HG03066 (cell line): ENCODE results near the gene PTPRN2.
"Not testable (repeated sequence)": the region's sequence is repeated elsewhere in the genome, so short reads cannot be mapped to it uniquely, and the experiment has no call there.

Experiments
- ATAC-seq: cut with Tn5 transposase; IDR thresholded peaks from one replicate; pipeline ENCODE4 v1.9.1; 2021; ENCODE audit warnings: low read depth; ENCODE audit not compliant: unreplicated experiment

Gene PTPRN2

GRCh38 chr7:157846746-157847145 is 740.9 kb downstream of the PTPRN2 start:
- ATAC-seq: not testable (repeated sequence)

GRCh38 chr7:157846271-157846670 is 741.4 kb downstream of the PTPRN2 start:
- ATAC-seq: no peak

GRCh38 chr7:157845203-157845835 is 742.3 kb downstream of the PTPRN2 start:
- ATAC-seq: no peak

GRCh38 chr7:157844611-157845010 is 743.0 kb downstream of the PTPRN2 start:
- ATAC-seq: no peak

- no peak for ATAC-seq
These were observed 743.5 kb downstream of the PTPRN2 start for GRCh38 chr7:157844141-157844540.

GRCh38 chr7:157843336-157844140 is 744.1 kb downstream of the PTPRN2 start:
- no peak for ATAC-seq

GRCh38 chr7:157841773-157842370 is 745.8 kb downstream of the PTPRN2 start:
- no peak for ATAC-seq

GRCh38 chr7:157840914-157841772 is 746.5 kb downstream of the PTPRN2 start:
- no peak for ATAC-seq

GRCh38 chr7:157840174-157840913 is 747.3 kb downstream of the PTPRN2 start:
- ATAC-seq: no peak

GRCh38 chr7:157839672-157840167 is 747.9 kb downstream of the PTPRN2 start:
- no peak for ATAC-seq

GRCh38 chr7:157839226-157839625 is 748.4 kb downstream of the PTPRN2 start:
- ATAC-seq: no peak

GRCh38 chr7:157837561-157837960 is 750.1 kb downstream of the PTPRN2 start:
- ATAC-seq: no peak

GRCh38 chr7:157837047-157837446 is 750.6 kb downstream of the PTPRN2 start:
- ATAC-seq: no peak

GRCh38 chr7:157834501-157835163 is 753.0 kb downstream of the PTPRN2 start:
- no peak for ATAC-seq

- ATAC-seq: no peak
These were observed 754.6 kb downstream of the PTPRN2 start for GRCh38 chr7:157832866-157833607.

- ATAC-seq: no peak
These were observed 755.2 kb downstream of the PTPRN2 start for GRCh38 chr7:157832421-157832820.

GRCh38 chr7:157832006-157832405 is 755.6 kb downstream of the PTPRN2 start:
- no peak for ATAC-seq

GRCh38 chr7:157831143-157831905 is 756.3 kb downstream of the PTPRN2 start:
- no peak for ATAC-seq
